K562 (cell line): Measurements from ENCODE around the gene ACO2. TPM values are rescaled to one million over a fixed set of nuclear protein-coding genes. Genes with fewer than 3 reads are reported as not detected.

Experiments used
- CHD2 ChIP-seq: IDR thresholded peaks from 2 replicates; pipeline ENCODE4 v1.6.1; 2011; ENCODE audit warnings: low read depth, low read length
- GATAD2B ChIP-seq: fragments of 450-650 bp; IDR thresholded peaks from 2 replicates; pipeline ENCODE4 v1.6.1; 2017; ENCODE audit warnings: mild to moderate bottlenecking, borderline replicate concordance
- HES1 ChIP-seq: fragments of 450-650 bp; IDR thresholded peaks from 2 replicates; pipeline ENCODE4 v1.6.1; 2016; ENCODE audit warnings: low read depth, mild to moderate bottlenecking, moderate library complexity
- HMGN3 ChIP-seq: IDR thresholded peaks from 2 replicates; pipeline ENCODE4 v1.6.1; 2011; ENCODE audit warnings: borderline replicate concordance, low read depth, mild to moderate bottlenecking, mixed read lengths, low read length; ENCODE audit not compliant: insufficient read length; ENCODE audit errors: extremely low read depth
- ID3 ChIP-seq, 2 experiments: fragments of 250-450 bp in 1 of 2; fragments of 450-650 bp in 1 of 2; sonication (Bioruptor Pico) in 1 of 2; IDR thresholded peaks; 2 replicates each; pipeline versions ENCODE4 v1.6.1 to v1.8.0; 2016 to 2021; ENCODE audit warnings: mild to moderate bottlenecking in 2 of 2, moderate library complexity in 2 of 2, missing compliant biosample characterization in 1 of 2, missing genetic modification characterization in 1 of 2
- MEIS2 ChIP-seq: fragments of 450-650 bp; IDR thresholded peaks from 2 replicates; pipeline ENCODE4 v1.6.1; 2014; ENCODE audit warnings: mild to moderate bottlenecking; ENCODE audit not compliant: partially characterized antibody
- MTA1 ChIP-seq: fragments of 450-650 bp; IDR thresholded peaks from 2 replicates; pipeline ENCODE4 v1.6.1; 2017; ENCODE audit warnings: borderline replicate concordance
- RBFOX2 ChIP-seq: fragments of 200-400 bp; formaldehyde crosslinking; IDR thresholded peaks from 2 replicates; pipeline ENCODE4 v1.6.1; 2017; ENCODE audit warnings: low read depth, mild to moderate bottlenecking, low read length, moderate library complexity
- SAP30 ChIP-seq: fragments of 200-600 bp; sonication (generic); IDR thresholded peaks from 2 replicates; pipeline ENCODE4 v1.6.1; 2012; ENCODE audit warnings: borderline replicate concordance, low read depth, mild to moderate bottlenecking, moderate library complexity, low read length, control low read depth, inconsistent platforms; ENCODE audit not compliant: insufficient read depth, poor library complexity, severe bottlenecking
- ZBTB1 ChIP-seq: sonication (generic); formaldehyde crosslinking; IDR thresholded peaks from 2 replicates; pipeline ENCODE4 v1.8.1; 2023; ENCODE audit warnings: missing genetic modification reagents, low read depth, mild to moderate bottlenecking, borderline replicate concordance
- ZFX ChIP-seq: sonication (generic); formaldehyde crosslinking; IDR thresholded peaks from 2 replicates; pipeline ENCODE4 v1.8.0; 2022; ENCODE audit warnings: mild to moderate bottlenecking, missing genetic modification reagents, moderate library complexity
- polyA plus RNA-seq, 8 experiments: library from polyadenylated mRNA; depleted of rRNA in 4 of 8; stranded (reverse) in 5 of 8; unstranded in 3 of 8; fragments of >200 nt; fragmentation: Nextera tagmentation in 2 of 8; fragmentation: Illumina TruSeq in 1 of 8; extraction: Ambion mirVana in 2 of 8; extraction: Trizol in 1 of 8; gene quantifications; 2 replicates each; pipeline versions ENCODE4 v1.2.1 to v1.2.3, GENCODE V29; 2011 to 2014; ENCODE audit warnings: inconsistent platforms in 1 of 8, missing spikeins in 1 of 8
- total RNA-seq, 7 experiments: library from RNA; depleted of rRNA in 6 of 7; stranded (reverse); fragments of >200 nt in 6 of 7; fragmentation: Illumina TruSeq in 2 of 7; extraction: Trizol in 2 of 7; gene quantifications; 2 replicates each; pipeline versions ENCODE4 v1.2.1 to v1.2.3, GENCODE V29; 2011 to 2021; ENCODE audit warnings: low replicate concordance in 1 of 7
- TF ChIP-seq, protein P1 (sequence below): sonication (generic); formaldehyde crosslinking; IDR thresholded peaks from 2 replicates; pipeline ENCODE4 v1.8.0; 2023; ENCODE audit warnings: missing genetic modification reagents, mild to moderate bottlenecking, borderline replicate concordance
- TF ChIP-seq, protein P2 (sequence below): fragments of 200-800 bp; sonication (Bioruptor generic); IDR thresholded peaks from 2 replicates; pipeline ENCODE4 v1.6.1; 2017; ENCODE audit warnings: missing genetic modification characterization, missing compliant biosample characterization

ACO2 gene
- total and polyA plus RNA-seq, 9 of the 15 experiments (the other 6 are each of a cell fraction or from before 2014, with no cell fraction given): 16.2 to 119 (median 43.2) TPM

- TF ChIP-seq, protein P1, sequence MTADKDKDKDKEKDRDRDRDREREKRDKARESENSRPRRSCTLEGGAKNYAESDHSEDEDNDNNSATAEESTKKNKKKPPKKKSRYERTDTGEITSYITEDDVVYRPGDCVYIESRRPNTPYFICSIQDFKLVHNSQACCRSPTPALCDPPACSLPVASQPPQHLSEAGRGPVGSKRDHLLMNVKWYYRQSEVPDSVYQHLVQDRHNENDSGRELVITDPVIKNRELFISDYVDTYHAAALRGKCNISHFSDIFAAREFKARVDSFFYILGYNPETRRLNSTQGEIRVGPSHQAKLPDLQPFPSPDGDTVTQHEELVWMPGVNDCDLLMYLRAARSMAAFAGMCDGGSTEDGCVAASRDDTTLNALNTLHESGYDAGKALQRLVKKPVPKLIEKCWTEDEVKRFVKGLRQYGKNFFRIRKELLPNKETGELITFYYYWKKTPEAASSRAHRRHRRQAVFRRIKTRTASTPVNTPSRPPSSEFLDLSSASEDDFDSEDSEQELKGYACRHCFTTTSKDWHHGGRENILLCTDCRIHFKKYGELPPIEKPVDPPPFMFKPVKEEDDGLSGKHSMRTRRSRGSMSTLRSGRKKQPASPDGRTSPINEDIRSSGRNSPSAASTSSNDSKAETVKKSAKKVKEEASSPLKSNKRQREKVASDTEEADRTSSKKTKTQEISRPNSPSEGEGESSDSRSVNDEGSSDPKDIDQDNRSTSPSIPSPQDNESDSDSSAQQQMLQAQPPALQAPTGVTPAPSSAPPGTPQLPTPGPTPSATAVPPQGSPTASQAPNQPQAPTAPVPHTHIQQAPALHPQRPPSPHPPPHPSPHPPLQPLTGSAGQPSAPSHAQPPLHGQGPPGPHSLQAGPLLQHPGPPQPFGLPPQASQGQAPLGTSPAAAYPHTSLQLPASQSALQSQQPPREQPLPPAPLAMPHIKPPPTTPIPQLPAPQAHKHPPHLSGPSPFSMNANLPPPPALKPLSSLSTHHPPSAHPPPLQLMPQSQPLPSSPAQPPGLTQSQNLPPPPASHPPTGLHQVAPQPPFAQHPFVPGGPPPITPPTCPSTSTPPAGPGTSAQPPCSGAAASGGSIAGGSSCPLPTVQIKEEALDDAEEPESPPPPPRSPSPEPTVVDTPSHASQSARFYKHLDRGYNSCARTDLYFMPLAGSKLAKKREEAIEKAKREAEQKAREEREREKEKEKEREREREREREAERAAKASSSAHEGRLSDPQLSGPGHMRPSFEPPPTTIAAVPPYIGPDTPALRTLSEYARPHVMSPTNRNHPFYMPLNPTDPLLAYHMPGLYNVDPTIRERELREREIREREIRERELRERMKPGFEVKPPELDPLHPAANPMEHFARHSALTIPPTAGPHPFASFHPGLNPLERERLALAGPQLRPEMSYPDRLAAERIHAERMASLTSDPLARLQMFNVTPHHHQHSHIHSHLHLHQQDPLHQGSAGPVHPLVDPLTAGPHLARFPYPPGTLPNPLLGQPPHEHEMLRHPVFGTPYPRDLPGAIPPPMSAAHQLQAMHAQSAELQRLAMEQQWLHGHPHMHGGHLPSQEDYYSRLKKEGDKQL (CRISPR knock-in tag): no peak
- TF ChIP-seq RBFOX2 (peak; percentile 92), MEIS2 (peak; percentile 68), HMGN3 (peak; percentile 32), GATAD2B (peak; percentile 85), CHD2 (peak; percentile 75), ID3 (CRISPR knock-in tag; IDR thresholded peaks at IDR 0.05) (no peak), ID3 (tag; IDR thresholded peaks at IDR 0.05) (0 out of 2 replicates have a peak, but pooled peaks have one; percentile 52), HES1 (no peak), ZBTB1 (CRISPR knock-in tag) (peak; percentile 73; the same call in 1 of the 2 replicates), MTA1 (peak; percentile 30; the same call in 1 of the 2 replicates), ZFX (CRISPR knock-in tag) (peak; percentile 76), SAP30 (peak; percentile 82)
- TF ChIP-seq, protein P2, sequence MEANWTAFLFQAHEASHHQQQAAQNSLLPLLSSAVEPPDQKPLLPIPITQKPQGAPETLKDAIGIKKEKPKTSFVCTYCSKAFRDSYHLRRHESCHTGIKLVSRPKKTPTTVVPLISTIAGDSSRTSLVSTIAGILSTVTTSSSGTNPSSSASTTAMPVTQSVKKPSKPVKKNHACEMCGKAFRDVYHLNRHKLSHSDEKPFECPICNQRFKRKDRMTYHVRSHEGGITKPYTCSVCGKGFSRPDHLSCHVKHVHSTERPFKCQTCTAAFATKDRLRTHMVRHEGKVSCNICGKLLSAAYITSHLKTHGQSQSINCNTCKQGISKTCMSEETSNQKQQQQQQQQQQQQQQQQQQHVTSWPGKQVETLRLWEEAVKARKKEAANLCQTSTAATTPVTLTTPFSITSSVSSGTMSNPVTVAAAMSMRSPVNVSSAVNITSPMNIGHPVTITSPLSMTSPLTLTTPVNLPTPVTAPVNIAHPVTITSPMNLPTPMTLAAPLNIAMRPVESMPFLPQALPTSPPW (CRISPR knock-in tag): peak; percentile 92
Measured at GRCh38 chr22:41543854-41544670, 75.1 kb downstream of the ACO2 start, which contains the start of gene POLR3H (continued).
